Stimulated activated CD8-positive, alpha-beta memory T cell treated with anti-CD3 and anti-CD28 coated beads, Interleukin-4, amount 100 ng/mL, for 4 hours (primary cell): ENCODE measurements around the gene SIRT6.
"Not testable (repeated sequence)": the region's sequence is repeated elsewhere in the genome, so short reads cannot be mapped to it uniquely, and the experiment has no call there.

ENCODE experiments used
- DNase-seq, 2 donors: peaks; one replicate each; pipeline ENCODE4 v3.0.0-alpha.2; 2020; ENCODE audit warnings: low read depth in 2 of 2, low spot score in 1 of 2

The SIRT6 gene

DNA sequence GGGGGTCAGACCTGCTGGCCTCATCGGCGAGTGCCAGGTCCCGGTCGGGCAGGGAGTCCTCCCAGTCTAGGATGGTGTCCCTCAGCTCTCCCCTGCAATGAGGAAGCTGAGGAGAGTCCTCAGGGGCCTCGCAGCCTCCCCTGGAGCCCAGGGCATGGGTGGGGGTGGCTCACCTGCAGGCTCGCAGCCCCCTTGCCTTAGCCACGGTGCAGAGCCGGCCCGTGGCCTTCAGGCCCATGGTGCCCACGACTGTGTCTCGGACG, 6.8 kb downstream of the SIRT6 start:
- no peak for DNase-seq

GRCh38 chr19:4174895-4175668, 7.3 kb downstream of the SIRT6 start:
- no peak for DNase-seq

- DNase-seq: no peak
These were observed 8.0 kb downstream of the SIRT6 start for GRCh38 chr19:4174213-4174894.

GRCh38 chr19:4173479-4174212, 8.7 kb downstream of the SIRT6 start:
- no peak for DNase-seq

GRCh38 chr19:4172861-4173473, 9.4 kb downstream of the SIRT6 start:
- DNase-seq: peak; percentile 16 to 31

DNA sequence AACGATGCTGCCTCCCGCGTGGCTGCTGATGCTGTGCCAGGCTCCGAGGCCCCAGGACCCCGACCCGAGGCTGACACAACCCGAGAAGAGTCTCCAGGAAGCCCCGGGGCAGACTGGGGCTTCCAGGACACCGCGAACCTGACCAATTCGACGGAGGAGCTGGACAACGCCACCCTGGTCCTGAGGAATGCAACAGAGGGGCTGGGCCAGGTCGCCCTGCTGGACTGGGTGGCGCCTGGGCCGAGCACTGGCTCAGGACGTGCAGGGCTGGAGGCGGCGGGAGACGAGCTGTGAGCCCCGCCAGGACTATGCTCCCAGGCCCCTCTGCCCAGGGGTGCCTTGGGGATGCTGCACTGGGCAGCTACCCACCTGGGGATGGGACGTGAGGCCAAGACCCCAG, 10.7 kb downstream of the SIRT6 start:
- no peak for DNase-seq

DNA sequence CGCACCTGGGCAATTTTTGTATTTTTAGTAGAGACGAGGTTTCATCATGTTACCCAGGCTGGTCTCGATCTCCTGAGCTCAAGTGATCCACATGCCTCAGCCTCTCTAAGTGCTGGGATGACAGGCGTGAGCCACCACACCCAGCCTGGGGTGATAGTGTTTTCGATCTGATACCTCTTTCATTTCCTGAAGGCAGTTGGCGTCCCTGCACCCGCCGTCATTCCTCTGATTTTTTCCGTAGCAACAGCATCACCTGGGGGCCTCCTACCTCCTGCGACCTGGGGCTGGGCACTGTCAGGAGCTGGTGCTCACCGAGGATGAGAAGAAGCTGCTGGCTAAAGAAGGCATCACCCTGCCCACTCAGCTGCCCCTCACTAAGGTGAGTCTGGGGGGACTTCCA, 18.1 kb downstream of the SIRT6 start:
- no peak for DNase-seq

GRCh38 chr19:4161415-4162077, 20.8 kb downstream of the SIRT6 start:
- DNase-seq: no peak

GRCh38 chr19:4157971-4158370, 24.4 kb downstream of the SIRT6 start:
- DNase-seq: not testable (repeated sequence)

GRCh38 chr19:4157164-4157563, 25.2 kb downstream of the SIRT6 start:
- no peak for DNase-seq

- DNase-seq: no peak
These were observed 27.6 kb downstream of the SIRT6 start for GRCh38 chr19:4154571-4155312.

DNA sequence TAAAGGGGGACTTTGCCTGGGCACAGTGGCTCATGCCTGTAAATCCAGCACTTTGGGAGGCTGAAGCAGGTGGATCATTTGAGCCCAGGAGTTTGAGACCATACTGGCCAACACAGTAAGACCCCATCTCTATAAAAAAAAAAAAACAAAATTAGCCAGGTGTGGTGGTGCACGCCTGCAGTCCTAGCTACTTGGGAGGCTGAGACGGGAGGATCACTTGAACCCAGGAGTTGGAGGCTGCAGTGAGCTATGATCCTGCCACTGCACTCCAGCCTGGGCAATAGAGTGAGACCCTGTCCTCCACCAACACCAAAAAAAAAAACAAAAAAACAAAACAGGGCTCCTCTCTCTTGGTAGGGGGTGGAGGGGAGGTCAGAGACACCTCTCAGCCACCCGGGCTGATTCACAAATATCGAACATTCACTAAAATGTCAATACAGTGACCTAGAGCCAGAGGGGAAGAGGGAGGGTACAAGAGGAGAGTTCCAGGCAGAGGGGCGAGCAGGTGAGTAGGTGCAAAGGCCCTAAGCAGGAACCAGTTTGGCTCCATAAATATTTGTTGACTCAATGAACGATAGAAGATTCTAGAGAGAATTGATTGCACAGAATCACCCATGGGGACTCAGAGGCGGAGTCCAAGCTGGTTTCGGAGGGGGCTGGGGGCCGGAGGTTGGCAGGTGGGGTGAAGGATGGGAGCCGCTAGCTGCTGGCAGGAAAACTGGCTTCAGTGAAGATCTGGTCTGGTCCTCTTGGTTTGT, 29.9 kb downstream of the SIRT6 start:
- no peak for DNase-seq

DNA sequence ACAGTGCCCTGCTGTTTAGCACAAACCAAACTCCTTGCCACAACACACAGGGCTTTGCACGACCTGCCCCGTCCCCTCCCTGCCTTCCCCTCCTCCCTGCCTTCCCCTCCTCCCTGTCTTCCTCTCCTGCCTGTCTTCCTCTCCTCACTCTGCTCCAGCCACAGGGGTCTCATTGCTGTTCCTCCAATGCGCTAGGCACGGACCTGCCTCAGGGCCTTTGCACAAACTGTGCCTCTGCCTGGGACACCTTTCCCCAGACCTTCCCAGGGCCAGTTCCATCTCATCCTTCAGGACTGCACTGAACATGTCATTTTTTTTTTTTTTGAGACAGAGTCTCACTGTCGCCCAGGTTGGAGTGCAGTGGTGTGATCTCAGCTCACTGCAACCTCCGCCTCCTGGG, 30.7 kb downstream of the SIRT6 start:
- DNase-seq: no peak

GRCh38 chr19:4149518-4150288, 32.7 kb downstream of the SIRT6 start:
- no peak for DNase-seq

- no peak for DNase-seq
These were observed 37.6 kb downstream of the SIRT6 start for GRCh38 chr19:4144666-4145249.

GRCh38 chr19:4142916-4143315, 39.4 kb downstream of the SIRT6 start:
- not testable (repeated sequence) for DNase-seq

- no peak for DNase-seq
These were observed 42.1 kb downstream of the SIRT6 start for GRCh38 chr19:4140237-4140711.

GRCh38 chr19:4139614-4140236, 42.6 kb downstream of the SIRT6 start:
- peak; percentile 63 to 93 for DNase-seq
